ENCODE results near the gene SUN5. TPM values are rescaled to one million over a fixed set of nuclear protein-coding genes. Genes with fewer than 3 reads are reported as not detected.

The SUN5 gene
- total RNA-seq, 1 donor from 2014 or later = not detected

DNA sequence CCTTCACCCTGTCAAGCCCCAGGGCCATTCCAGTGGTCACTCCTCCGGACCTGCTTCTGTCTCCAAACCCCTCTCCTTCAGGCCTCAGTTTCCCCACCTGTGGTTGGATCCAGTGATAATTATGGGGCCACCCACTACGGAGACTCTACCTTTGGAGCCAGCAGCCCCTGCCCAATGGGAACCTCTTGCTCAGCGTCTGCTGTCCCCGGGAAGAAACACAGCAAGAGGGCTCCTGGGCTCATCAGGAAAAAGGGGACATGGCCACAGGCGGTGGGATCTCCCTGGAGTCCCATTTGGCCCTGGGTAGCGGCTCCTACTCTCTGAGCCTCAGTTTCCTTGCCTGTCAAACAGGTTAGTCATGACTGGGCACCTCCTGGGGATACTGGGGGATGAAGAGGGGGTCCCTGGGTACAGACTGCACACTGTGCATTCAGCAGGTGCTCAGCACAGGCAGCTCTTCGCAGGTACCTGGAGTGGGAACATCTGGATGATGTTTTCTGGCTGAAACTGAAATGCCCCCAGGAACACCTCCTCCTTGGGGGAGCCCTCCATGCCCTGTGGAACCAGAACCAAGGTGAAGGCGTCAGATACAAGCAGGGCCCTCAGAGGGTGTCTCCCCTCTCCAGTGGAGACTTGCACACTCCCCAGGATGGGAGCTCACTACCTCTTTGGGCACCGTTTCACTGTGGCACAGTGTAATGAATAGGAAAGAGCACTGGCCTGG, 19.4 kb downstream of the SUN5 start:
- TF ChIP-seq, protein P1, sequence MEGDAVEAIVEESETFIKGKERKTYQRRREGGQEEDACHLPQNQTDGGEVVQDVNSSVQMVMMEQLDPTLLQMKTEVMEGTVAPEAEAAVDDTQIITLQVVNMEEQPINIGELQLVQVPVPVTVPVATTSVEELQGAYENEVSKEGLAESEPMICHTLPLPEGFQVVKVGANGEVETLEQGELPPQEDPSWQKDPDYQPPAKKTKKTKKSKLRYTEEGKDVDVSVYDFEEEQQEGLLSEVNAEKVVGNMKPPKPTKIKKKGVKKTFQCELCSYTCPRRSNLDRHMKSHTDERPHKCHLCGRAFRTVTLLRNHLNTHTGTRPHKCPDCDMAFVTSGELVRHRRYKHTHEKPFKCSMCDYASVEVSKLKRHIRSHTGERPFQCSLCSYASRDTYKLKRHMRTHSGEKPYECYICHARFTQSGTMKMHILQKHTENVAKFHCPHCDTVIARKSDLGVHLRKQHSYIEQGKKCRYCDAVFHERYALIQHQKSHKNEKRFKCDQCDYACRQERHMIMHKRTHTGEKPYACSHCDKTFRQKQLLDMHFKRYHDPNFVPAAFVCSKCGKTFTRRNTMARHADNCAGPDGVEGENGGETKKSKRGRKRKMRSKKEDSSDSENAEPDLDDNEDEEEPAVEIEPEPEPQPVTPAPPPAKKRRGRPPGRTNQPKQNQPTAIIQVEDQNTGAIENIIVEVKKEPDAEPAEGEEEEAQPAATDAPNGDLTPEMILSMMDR (IDR thresholded peaks at IDR 0.05; ENCODE audit: unreplicated experiment) = no peak
- Mint-ChIP-seq H3K4me1 (peaks cover 4% of the 10 kb centered on the region), H3K4me3 (no peak overlapping the region), H3K9me3 (peaks cover 4% of the 10 kb centered on the region), H3K36me3 (no peaks in the 10 kb centered on the region), H3K27ac (no peak overlapping the region), H3K27me3 (ENCODE audit: low read depth) (no peaks in the 10 kb centered on the region)
- no peak for DNase-seq (ENCODE audit: low spot score in 2 of 2, unreplicated experiment in 2 of 2)

DNA sequence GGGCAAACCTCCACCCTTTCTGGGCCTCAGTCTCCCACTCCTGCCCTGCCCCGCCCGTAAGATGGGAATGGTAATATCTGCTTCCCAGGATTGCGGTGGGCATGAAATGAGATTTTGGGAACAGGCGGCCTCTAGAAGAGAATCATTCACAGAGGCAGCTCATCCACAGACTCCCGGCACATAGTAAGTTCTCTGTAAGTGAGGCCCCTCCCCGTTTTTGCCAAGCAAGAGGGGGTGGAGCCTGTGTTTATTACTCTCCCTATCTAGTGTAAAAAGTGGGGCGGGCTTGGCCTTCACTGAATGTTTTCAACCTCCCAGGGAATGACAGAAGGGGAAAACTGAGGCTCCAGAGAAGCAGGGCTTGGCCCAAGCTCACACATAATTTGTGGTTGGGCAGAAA, 20.0 kb downstream of the SUN5 start:
- TF ChIP-seq, protein P1 (IDR thresholded peaks at IDR 0.05; ENCODE audit: unreplicated experiment) = no peak
- Mint-ChIP-seq H3K4me3 (no peak overlapping the region), H3K36me3 (no peaks in the 10 kb centered on the region), H3K27ac (no peak overlapping the region), H3K4me1 (peaks cover 4% of the 10 kb centered on the region), H3K27me3 (ENCODE audit: low read depth) (no peaks in the 10 kb centered on the region), H3K9me3 (peaks cover 4% of the 10 kb centered on the region)
- DNase-seq (ENCODE audit: low spot score in 2 of 2, unreplicated experiment in 2 of 2) = no peak

DNA sequence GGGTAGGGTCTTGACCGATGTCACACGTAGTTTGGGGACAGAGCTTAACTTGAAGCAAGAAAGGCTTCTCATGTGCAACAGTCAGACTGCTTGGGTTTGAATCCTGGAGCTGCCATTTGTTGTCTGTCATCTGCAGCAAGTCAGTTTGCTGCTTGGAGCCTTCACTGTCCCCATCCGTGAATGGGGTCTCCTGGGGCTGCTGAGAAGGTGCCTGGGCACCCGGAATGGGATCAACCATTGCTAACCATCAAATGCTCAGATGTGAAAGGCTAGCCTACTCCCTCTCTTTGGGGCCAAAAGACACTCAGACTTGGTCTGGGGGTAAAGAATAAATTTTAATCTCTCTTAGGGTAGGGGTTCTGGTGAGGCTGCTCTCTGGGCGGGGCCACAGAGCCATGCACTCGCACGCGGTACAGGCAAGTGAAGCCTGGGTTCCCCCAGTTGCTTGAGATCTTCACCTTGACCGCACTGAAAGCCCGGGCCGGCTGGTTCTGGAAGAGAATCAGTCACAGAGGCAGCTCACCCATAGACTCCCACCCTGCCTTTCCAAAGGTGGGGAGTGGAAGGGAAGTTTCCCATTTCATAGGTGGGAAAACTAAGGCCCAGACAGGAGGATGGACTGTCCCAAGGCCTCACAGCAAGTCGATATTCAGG, 20.6 kb downstream of the SUN5 start:
- DNase-seq (ENCODE audit: low spot score in 2 of 2, unreplicated experiment in 2 of 2) = no peak
- Mint-ChIP-seq H3K9me3 (peaks cover 4% of the 10 kb centered on the region), H3K4me3 (no peak overlapping the region), H3K27me3 (ENCODE audit: low read depth) (no peaks in the 10 kb centered on the region), H3K4me1 (peaks cover 4% of the 10 kb centered on the region), H3K36me3 (no peaks in the 10 kb centered on the region), H3K27ac (no peak overlapping the region)
- TF ChIP-seq, protein P1 (IDR thresholded peaks at IDR 0.05; ENCODE audit: unreplicated experiment) = no peak

DNA sequence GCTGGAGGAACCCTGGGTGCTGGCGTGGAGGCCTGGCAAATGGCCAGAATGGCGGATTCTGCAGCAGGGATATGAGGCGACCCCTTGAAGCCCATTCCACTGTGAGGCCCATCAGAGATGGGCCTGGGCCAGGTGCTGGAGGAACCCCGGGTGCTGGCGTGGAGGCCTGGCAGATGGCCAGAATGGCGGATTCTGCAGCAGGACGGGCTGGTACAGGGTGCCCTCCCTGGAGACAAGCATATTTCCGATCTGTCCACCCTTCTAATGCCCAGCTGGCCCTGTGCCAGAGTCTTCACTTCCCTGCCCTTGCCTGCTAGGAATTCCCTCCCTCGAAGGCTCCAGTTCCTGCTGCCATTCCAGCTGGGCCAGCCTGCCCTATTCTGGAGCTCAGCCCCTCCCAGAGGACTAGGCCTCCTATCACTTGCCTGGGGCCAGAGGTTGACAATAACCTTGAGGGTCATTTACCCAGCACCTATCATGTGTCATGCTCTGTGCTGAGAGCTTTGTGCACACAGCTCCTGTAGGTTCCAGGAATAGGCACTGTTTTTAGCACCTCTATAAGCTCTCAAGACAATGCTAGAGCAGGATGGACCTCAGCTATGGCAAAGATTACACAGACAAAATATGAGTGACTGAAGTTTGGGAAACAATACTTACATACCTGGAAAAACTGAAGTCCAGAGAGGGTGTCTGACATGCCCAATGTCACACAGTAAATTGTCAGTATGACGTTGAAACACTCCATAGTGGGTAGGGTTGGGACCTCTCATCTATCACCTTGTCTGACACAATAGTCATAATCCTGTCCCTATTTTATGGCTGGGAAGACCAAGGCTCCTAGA, 21.4 kb downstream of the SUN5 start:
- H3K4me1 Mint-ChIP-seq = peaks cover 4% of the 10 kb centered on the region
- peaks cover 4% of the 10 kb centered on the region for H3K9me3 Mint-ChIP-seq
- H3K36me3 Mint-ChIP-seq = no peaks in the 10 kb centered on the region
- no peaks in the 10 kb centered on the region for H3K27me3 Mint-ChIP-seq (ENCODE audit: low read depth)
- TF ChIP-seq, protein P1 (IDR thresholded peaks at IDR 0.05; ENCODE audit: unreplicated experiment) = no peak
- DNase-seq (ENCODE audit: low spot score in 2 of 2, unreplicated experiment in 2 of 2) = no peak
- H3K4me3 Mint-ChIP-seq = no peak overlapping the region
- H3K27ac Mint-ChIP-seq = peak overlapping the region; percentile 12

DNA sequence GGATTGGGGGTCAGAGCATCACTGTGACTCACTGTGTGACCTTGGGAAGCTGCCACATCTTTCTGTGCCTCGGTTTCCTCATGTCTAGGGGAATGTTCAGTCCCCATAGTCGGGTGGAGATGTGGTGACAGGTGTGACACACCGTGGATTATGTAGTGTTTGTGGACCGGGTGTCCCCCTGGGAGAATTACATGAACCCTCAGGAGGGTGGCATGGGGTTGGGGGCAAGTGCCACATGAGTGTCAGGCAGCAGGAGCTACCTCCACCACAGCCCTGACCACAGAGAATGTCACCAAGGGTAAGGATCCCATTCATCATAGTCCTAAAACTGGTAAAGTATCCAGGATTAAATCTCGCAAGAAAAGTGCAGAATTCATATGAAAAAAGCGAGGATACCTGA, 23.2 kb downstream of the SUN5 start:
- DNase-seq (ENCODE audit: low spot score in 2 of 2, unreplicated experiment in 2 of 2) = no peak
- H3K9me3 Mint-ChIP-seq = peaks cover 4% of the 10 kb centered on the region
- TF ChIP-seq, protein P1 (IDR thresholded peaks at IDR 0.05; ENCODE audit: unreplicated experiment) = no peak
- H3K4me3 Mint-ChIP-seq = no peak overlapping the region
- no peaks in the 10 kb centered on the region for H3K27me3 Mint-ChIP-seq (ENCODE audit: low read depth)
- H3K4me1 Mint-ChIP-seq = peaks cover 7% of the 10 kb centered on the region
- no peak overlapping the region for H3K27ac Mint-ChIP-seq
- H3K36me3 Mint-ChIP-seq = no peaks in the 10 kb centered on the region
